D721Med (cell line): ENCODE measurements around the gene MCAT.

ENCODE experiments used
- DNase-seq: peaks from one replicate; pipeline ENCODE4 v3.0.0; 2011; ENCODE audit warnings: low spot score; ENCODE audit not compliant: insufficient read length
- FAIRE-seq: peaks from 2 replicates; lab custom pipeline; 2011; peaks lifted over from hg19 to GRCh38; lab: Jason Lieb, UNC
- CTCF ChIP-seq: IDR thresholded peaks from 2 replicates; pipeline ENCODE4 v1.5.1; 2012; ENCODE audit warnings: mild to moderate bottlenecking, control low read depth; ENCODE audit not compliant: insufficient read depth; ENCODE audit errors: missing control alignments

The MCAT gene

DNA sequence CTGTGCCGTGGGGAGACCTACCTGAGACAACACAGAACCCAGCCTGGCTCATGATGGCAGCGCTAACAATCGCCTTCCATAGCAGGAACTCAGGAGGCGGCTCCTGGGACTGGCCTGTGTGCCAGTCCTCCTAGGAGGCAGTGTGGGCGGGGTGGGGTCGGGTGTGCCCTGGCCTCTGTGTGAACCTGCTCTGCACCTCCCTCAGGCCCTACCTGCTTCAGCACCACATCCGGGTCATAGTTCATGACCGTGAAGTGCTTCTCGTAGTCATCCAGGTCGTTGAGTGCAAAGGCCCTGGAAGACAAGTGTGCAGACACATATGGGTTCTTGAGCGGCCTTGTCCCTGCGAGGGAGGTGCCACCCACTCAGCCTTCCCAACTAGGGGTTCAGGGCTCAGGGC lies 28.4 kb upstream of the MCAT start:
- no peak for DNase-seq
- TF ChIP-seq CTCF = no peak
- FAIRE-seq = no peak

GRCh38 chr22:43171019-43171491 lies 27.9 kb upstream of the MCAT start:
- DNase-seq (no peak), FAIRE-seq (no peak)
- TF ChIP-seq CTCF = no peak

DNA sequence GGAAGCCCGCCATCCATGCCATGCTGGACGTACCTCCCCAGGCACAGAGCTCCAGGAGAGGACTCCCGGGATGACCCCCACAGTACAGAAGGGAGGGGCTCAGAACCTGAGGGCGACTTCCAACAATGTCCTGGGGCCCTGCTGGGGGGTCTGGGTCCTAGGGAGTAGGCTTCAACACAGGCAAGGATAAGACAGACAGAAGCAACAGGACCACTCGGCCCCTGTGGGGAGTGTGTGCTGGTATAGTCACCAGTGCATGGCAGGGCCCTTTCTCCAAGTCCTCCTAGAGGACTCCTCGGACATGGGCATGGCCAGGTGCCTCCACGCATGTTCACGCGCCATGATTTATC lies 26.9 kb upstream of the MCAT start:
- DNase-seq (no peak), FAIRE-seq (no peak)
- no peak for TF ChIP-seq CTCF

DNA sequence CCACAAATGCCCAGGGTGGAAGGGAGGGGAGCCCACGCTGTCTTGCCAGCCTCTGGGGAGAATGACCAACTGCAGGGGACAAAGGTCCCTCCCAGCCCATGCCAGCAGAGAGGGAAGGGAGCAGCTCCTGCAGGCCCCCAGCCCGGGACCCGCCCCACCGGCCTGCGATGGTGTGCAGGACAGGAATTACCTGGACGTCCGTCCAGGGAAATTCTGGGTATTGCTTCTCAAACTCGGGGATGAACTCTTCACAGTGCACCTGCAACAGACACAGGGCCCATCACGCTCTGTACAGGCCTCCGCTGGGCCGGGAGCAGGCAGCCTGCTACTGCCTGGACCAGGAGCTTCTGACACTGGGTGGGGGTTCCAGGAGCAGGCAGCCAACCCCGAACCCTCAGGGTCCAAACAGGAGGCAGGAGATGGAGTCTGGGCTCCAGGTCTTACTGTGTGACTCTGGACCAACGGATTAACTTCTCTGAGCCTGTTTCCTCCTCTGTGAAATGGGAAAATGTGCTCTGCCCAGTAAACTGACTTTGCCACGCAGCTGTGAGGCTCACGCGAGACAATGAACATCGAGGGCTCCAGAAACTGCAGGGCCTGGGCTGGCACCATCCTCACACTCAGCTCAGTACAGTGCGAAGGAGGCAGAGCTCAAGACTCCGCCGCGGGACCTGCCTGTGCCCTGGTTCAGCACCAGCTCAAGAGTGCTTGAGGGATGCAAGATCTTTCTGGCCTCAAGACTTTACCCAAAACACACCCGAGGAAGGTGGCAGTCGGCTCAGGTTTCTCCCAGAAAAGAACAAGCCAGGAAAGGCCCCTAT lies 26.3 kb upstream of the MCAT start:
- DNase-seq (no peak), FAIRE-seq (no peak)
- no peak for TF ChIP-seq CTCF

GRCh38 chr22:43168471-43169309 lies 25.5 kb upstream of the MCAT start:
- DNase-seq = no peak
- no peak for TF ChIP-seq CTCF
- no peak for FAIRE-seq

- DNase-seq = no peak
- no peak for TF ChIP-seq CTCF
- FAIRE-seq = no peak
Measured at GRCh38 chr22:43167001-43167589, 23.9 kb upstream of the MCAT start.
